ENCODE results near the gene INHBC. TPM values are rescaled to one million over a fixed set of nuclear protein-coding genes. Genes with fewer than 3 reads are reported as not detected.

Gene INHBC
- total RNA-seq, 1 experiment from 2014 or later: not detected

GRCh38 chr12:57465030-57465746 is 30.6 kb downstream of the INHBC start:
- DNase-seq (ENCODE audit: low read depth, low spot score): no peak
- Histone ChIP-seq H3K27ac (ENCODE audit: low read length) (no peak overlapping the region), H3K4me1 (ENCODE audit: control insufficient read depth, insufficient read depth, low read length) (peaks cover 9% of the 10 kb centered on the region), H3K27me3 (ENCODE audit: control insufficient read depth, insufficient read depth, low read length) (no peaks in the 10 kb centered on the region), H3K4me3 (ENCODE audit: low read depth in 2 of 2, low read length in 2 of 2) (no peak overlapping the region), H3K9me3 (ENCODE audit: control insufficient read depth, insufficient read depth, low read depth, low read length) (no peaks in the 10 kb centered on the region), H3K36me3 (ENCODE audit: control insufficient read depth, insufficient read depth, low read length) (no peaks in the 10 kb centered on the region)
- no TSS peak for BruUV-seq (replicated peaks)
- TF ChIP-seq TCF7L2 (IDR thresholded peaks at IDR 0.05; ENCODE audit: low read depth, low read length): no peak
- TF ChIP-seq, protein P1, sequence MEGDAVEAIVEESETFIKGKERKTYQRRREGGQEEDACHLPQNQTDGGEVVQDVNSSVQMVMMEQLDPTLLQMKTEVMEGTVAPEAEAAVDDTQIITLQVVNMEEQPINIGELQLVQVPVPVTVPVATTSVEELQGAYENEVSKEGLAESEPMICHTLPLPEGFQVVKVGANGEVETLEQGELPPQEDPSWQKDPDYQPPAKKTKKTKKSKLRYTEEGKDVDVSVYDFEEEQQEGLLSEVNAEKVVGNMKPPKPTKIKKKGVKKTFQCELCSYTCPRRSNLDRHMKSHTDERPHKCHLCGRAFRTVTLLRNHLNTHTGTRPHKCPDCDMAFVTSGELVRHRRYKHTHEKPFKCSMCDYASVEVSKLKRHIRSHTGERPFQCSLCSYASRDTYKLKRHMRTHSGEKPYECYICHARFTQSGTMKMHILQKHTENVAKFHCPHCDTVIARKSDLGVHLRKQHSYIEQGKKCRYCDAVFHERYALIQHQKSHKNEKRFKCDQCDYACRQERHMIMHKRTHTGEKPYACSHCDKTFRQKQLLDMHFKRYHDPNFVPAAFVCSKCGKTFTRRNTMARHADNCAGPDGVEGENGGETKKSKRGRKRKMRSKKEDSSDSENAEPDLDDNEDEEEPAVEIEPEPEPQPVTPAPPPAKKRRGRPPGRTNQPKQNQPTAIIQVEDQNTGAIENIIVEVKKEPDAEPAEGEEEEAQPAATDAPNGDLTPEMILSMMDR (IDR thresholded peaks at IDR 0.05): no peak
- no peak for TF ChIP-seq SIN3A (IDR thresholded peaks at IDR 0.05; ENCODE audit: borderline replicate concordance, insufficient read depth, low read depth, low read length)
- in situ Hi-C loops (cut with HindIII; ENCODE audit: low pct_unique_long_range_greater_than_20kb, low sequenced_read_pairs) (no loop called here), intact Hi-C loops (cut with micrococcal nuclease; ENCODE audit: unreplicated experiment) (no loop called here)
- no peak for ATAC-seq
- CTCF ChIA-PET: interaction anchor here (0.6 kb wide), 1 partner anchor 10 kb away, joined by 5 read pairs; no protein-coding TSS in a partner anchor
- POLR2A ChIA-PET: no interaction called here

DNA sequence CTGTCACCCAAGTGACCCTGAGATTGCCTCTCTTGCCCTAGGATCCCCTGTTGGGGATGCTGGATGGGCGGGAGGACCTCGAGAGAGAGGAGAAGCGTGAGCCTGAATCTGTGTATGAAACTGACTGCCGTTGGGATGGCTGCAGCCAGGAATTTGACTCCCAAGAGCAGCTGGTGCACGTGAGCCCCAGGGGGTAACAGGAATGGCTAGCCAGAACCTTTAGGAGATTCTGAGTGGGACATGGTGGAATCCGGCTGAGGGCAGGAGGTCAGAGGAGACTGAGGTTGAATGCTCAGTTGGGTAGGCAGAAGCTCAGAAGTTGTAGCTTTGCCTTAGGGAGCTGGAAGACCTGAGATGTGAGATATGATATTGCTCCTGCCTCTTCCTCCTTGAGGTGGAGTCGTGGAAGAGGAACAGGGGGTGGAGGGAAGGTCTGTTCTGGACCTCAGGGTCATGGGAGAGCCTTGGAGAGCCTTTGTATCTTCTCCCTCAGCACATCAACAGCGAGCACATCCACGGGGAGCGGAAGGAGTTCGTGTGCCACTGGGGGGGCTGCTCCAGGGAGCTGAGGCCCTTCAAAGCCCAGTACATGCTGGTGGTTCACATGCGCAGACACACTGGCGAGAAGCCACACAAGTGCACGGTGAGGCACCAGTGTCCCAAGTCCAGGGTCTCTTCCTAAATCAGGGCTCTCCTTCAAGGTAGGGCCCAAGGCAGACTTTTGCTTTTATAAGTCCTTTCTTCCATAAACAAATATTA is 31.3 kb downstream of the INHBC start:
- Histone ChIP-seq H3K36me3 (ENCODE audit: control insufficient read depth, insufficient read depth, low read length) (no peaks in the 10 kb centered on the region), H3K27ac (ENCODE audit: low read length) (no peak overlapping the region), H3K27me3 (ENCODE audit: control insufficient read depth, insufficient read depth, low read length) (no peaks in the 10 kb centered on the region), H3K4me3 (ENCODE audit: low read depth in 2 of 2, low read length in 2 of 2) (no peak overlapping the region), H3K9me3 (ENCODE audit: control insufficient read depth, insufficient read depth, low read depth, low read length) (no peaks in the 10 kb centered on the region), H3K4me1 (ENCODE audit: control insufficient read depth, insufficient read depth, low read length) (peaks cover 1% of the 10 kb centered on the region)
- in situ Hi-C loops (cut with HindIII; ENCODE audit: low pct_unique_long_range_greater_than_20kb, low sequenced_read_pairs): no loop called here
- POLR2A ChIA-PET: interaction anchor here (0.6 kb wide), 1 partner anchor 1504 kb away, joined by 10 read pairs; no protein-coding TSS in a partner anchor
- ATAC-seq: no peak
- CTCF ChIA-PET: interaction anchor here (0.6 to 0.9 kb wide), 2 partner anchors 10 to 13 kb away, joined by 3 to 5 read pairs; no protein-coding TSS in a partner anchor
- no peak for DNase-seq (ENCODE audit: low read depth, low spot score)
- intact Hi-C loops (cut with micrococcal nuclease; ENCODE audit: unreplicated experiment): no loop called here
- BruUV-seq (replicated peaks): no TSS peak
- no peak for TF ChIP-seq POLR2AphosphoS5 (IDR thresholded peaks at IDR 0.05; ENCODE audit: low read depth, low read length)
- TF ChIP-seq REST (IDR thresholded peaks at IDR 0.05; ENCODE audit: insufficient read depth in 1 of 2, low read depth in 2 of 2, low read length in 1 of 2): no peak
- no peak for TF ChIP-seq TCF7L2 (IDR thresholded peaks at IDR 0.05; ENCODE audit: low read depth, low read length)
- TF ChIP-seq SIN3A (IDR thresholded peaks at IDR 0.05; ENCODE audit: borderline replicate concordance, insufficient read depth, low read depth, low read length): no peak
- TF ChIP-seq, protein P1 (IDR thresholded peaks at IDR 0.05): no peak
